GM21717 (cell line): ENCODE results near the gene TNK1.
A peak's percentile ranks its signal among the peaks of the same experiment; 100 is the strongest.

ENCODE experiments used
- ATAC-seq: cut with Tn5 transposase; IDR thresholded peaks from one replicate; pipeline ENCODE4 v1.9.1; 2021; ENCODE audit warnings: mild to moderate bottlenecking, moderate library complexity; ENCODE audit not compliant: unreplicated experiment

The TNK1 gene

GRCh38 chr17:7389924-7390910 is 9.3 kb downstream of the TNK1 start:
- no peak for ATAC-seq

GRCh38 chr17:7391307-7391706 is 10.4 kb downstream of the TNK1 start:
- ATAC-seq, result no peak

GRCh38 chr17:7392696-7393612 is 12.1 kb downstream of the TNK1 start:
- no peak for ATAC-seq

GRCh38 chr17:7393613-7394451 is 12.9 kb downstream of the TNK1 start:
- peak; percentile 38 for ATAC-seq

- ATAC-seq, result peak; percentile 66
Observed at GRCh38 chr17:7394452-7395191, 13.7 kb downstream of the TNK1 start, which contains the start of gene PLSCR3. PLSCR3 (minus strand) TSS chr17:7394525; CDS start chr17:7394110, 415 bp downstream.

GRCh38 chr17:7396147-7396546 is 15.3 kb downstream of the TNK1 start:
- no peak for ATAC-seq

GRCh38 chr17:7398612-7399011 is 17.7 kb downstream of the TNK1 start:
- no peak for ATAC-seq

- no peak for ATAC-seq
Observed at GRCh38 chr17:7403043-7403726, 22.3 kb downstream of the TNK1 start.

GRCh38 chr17:7403727-7403976 is 22.8 kb downstream of the TNK1 start:
- no peak for ATAC-seq

- peak; percentile 75 for ATAC-seq
Observed at GRCh38 chr17:7403977-7404736, 23.3 kb downstream of the TNK1 start, which contains the start of gene TMEM256. TMEM256 (minus strand) TSS chr17:7404097; CDS start chr17:7404084, 13 bp downstream.

- peak; percentile 7 for ATAC-seq
Observed at GRCh38 chr17:7404737-7405349, 24.0 kb downstream of the TNK1 start.

- no peak for ATAC-seq
Observed at GRCh38 chr17:7405350-7406234, 24.7 kb downstream of the TNK1 start.

GRCh38 chr17:7406235-7406825 is 25.4 kb downstream of the TNK1 start:
- ATAC-seq, result no peak

- ATAC-seq, result no peak
Observed at GRCh38 chr17:7407082-7407481, 26.2 kb downstream of the TNK1 start.

GRCh38 chr17:7407485-7408251 is 26.8 kb downstream of the TNK1 start, which contains the start of gene NLGN2:
NLGN2 (plus strand) TSS chr17:7407845; CDS start chr17:7408256, 411 bp downstream.
- no peak for ATAC-seq

GRCh38 chr17:7408252-7408727 is 27.4 kb downstream of the TNK1 start:
- ATAC-seq, result no peak
